Measurements from ENCODE around the gene ARMC12.

The ARMC12 gene

DNA sequence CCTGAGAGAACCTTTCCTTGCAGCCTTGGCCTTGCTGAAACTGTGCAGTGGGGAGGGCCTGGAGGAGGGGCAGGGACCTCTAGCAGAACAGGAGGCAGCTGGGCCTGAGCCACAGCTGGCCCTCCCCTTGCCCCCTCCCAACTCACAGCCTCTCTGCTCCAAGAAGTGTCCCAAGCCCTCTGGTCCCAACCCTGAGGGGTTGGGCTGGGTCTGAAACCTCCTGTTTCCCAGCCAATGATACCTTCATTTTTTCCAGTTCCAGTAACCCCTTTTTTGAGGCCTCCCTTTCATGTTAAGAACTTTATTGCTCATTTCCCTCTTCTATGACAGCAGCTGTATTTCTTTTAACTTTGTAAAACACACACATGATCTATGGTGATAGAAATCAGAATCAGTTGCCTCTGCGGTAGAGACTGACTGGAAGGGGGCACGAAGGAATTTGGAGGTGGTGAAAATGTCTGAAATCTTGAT lies 17.9 kb upstream of the ARMC12 start:
- TF ChIP-seq, protein P1, sequence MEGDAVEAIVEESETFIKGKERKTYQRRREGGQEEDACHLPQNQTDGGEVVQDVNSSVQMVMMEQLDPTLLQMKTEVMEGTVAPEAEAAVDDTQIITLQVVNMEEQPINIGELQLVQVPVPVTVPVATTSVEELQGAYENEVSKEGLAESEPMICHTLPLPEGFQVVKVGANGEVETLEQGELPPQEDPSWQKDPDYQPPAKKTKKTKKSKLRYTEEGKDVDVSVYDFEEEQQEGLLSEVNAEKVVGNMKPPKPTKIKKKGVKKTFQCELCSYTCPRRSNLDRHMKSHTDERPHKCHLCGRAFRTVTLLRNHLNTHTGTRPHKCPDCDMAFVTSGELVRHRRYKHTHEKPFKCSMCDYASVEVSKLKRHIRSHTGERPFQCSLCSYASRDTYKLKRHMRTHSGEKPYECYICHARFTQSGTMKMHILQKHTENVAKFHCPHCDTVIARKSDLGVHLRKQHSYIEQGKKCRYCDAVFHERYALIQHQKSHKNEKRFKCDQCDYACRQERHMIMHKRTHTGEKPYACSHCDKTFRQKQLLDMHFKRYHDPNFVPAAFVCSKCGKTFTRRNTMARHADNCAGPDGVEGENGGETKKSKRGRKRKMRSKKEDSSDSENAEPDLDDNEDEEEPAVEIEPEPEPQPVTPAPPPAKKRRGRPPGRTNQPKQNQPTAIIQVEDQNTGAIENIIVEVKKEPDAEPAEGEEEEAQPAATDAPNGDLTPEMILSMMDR (conservative IDR thresholded peaks at IDR 0.05; ENCODE audit: low read depth) = no peak
- DNase-seq (ENCODE audit: low spot score) = no peak
- ChIA-PET POLR2A (ENCODE audit: low non-redundant PET) (no interaction called here), CTCF (interaction anchor here (0.7 kb wide), 1 partner anchor 717 kb away, joined by 4 read pairs; no protein-coding TSS in a partner anchor)
- H3K27ac ChIP-seq = peak overlapping the region; percentile 44; the same call in 1 of the 2 replicates

DNA sequence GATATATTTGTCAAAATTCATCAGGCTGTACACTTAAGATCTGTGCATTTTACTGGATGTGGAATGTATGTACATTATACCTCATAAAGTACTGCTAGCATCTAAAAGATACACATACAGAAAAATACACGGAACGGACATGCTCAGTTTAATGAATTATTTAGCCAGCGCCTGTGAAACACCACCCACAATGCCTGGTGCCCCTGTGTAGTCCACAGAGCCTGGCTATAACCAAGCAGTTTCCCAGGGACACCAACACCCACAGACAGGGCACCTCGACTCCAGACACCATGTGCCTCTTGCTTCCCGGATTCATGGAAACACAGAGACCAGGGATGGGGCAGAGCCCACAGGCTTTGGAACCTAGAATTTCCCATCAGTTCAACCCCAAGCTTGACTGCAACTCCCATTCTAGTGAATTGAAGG lies 17.4 kb upstream of the ARMC12 start:
- DNase-seq (ENCODE audit: low spot score) = no peak
- CTCF ChIA-PET = interaction anchor here (0.7 kb wide), 1 partner anchor 718 kb away, joined by 4 read pairs; no protein-coding TSS in a partner anchor
- H3K27ac ChIP-seq = peak overlapping the region; percentile 33
- POLR2A ChIA-PET (ENCODE audit: low non-redundant PET) = no interaction called here
- TF ChIP-seq, protein P1 (conservative IDR thresholded peaks at IDR 0.05; ENCODE audit: low read depth) = no peak

DNA sequence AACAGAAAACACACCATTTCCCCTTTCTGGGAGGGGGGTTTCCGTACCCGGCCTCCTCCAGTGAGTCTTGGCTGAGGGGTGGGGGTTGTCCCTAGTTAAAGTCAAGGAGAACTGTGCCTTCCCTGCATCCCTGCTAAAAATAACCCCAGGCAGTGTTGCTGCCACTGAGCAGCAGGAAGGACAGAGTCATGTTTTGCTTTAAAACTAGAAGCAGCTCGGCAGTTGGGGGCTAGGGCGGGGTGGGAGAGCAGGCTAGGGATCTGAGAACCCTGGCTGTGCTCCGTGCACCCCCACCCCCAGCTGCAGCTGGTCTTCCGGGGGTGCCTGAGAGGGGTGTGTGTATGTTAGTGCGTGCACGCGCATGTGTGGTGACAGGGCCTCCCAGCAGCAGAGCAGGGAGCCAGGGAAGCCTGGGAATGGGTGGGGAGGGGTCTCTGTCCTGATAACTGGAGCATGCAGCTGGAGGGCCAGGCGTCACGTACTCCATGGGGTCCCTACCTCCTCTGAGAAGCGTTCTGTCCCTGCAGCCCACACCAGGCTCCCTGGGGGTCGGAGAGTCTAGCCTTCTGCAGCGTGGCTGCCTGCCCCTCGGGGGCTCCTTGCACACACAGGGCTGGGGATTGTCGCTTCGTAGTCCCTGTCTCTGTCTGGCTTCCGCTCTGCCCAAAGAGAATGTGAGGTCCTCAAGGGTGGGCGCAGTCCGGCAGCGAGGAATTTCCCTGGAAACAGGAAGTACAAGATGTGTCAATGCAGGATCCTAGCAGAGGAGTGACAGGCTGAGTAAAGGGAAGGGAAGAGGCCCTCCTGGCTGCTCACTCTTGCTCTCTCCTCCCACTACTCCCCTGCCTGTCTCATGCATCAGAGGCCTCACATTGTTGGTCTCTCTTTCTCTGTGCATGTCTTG lies 16.8 kb upstream of the ARMC12 start:
- ChIA-PET CTCF (no interaction called here), POLR2A (ENCODE audit: low non-redundant PET) (no interaction called here)
- TF ChIP-seq, protein P1 (conservative IDR thresholded peaks at IDR 0.05; ENCODE audit: low read depth) = no peak
- no peak for DNase-seq (ENCODE audit: low spot score)
- H3K27ac ChIP-seq = peak overlapping the region; percentile 33

DNA sequence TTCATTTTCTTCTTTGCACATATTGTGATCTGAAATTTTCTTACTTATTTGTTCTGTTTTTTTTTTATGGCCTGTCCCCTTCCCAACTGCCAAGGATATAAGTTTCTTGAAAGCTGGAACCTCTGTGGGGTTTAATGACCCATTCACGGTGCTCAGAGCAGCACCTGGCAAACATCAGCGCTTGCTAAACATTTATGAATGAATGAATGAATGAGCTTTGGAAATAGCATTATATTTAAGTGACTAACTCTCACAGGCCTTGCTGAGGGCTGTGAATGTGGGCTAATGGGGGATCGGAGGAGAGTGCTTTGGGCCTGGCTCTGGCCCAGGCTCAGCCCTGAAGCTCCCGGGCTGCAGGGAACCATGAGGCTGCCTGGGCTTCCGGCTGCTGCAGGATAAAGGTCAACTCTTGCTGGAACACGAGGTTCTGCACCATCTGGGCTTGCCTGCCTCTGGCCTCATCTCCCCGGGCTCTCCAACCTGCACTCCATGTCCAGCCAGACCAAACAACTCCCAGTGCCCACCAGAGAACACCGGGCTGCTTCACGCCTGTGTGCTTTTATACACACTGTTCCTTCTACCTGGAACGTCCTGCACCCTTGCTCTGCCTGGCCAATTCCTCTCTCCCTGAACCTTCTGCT lies 14.6 kb upstream of the ARMC12 start:
- H3K27ac ChIP-seq = peak overlapping the region; percentile 52
- no peak for DNase-seq (ENCODE audit: low spot score)
- CTCF ChIA-PET = interaction anchor here (0.5 to 0.6 kb wide), 2 partner anchors 200 to 204 kb away, joined by 3 read pairs; no protein-coding TSS in a partner anchor
- POLR2A ChIA-PET (ENCODE audit: low non-redundant PET) = no interaction called here
- TF ChIP-seq, protein P1 (conservative IDR thresholded peaks at IDR 0.05; ENCODE audit: low read depth) = no peak

DNA sequence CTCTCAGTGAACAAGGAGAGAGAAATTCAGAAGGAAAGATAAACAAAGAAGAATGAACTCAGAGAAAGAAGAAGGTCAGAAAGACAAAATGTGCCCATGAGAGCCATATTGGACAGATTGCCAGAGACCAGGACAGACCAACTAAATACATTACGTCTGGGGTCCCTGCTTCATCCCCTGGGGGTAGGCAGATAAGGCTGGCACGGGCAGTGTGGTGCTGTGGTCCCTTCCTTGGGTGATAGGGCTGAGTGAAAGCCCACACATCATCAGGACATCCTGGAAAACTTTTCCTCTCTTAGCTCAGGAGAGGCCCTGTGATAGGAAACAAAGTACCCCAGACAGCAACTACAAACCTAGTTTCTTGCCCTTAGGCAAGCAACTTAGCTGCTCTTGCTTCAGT lies 13.2 kb upstream of the ARMC12 start:
- ChIA-PET POLR2A (ENCODE audit: low non-redundant PET) (no interaction called here), CTCF (interaction anchor here (0.6 kb wide), 3 partner anchors 14 to 57 kb away, joined by 3 read pairs; no protein-coding TSS in a partner anchor)
- peak overlapping the region; percentile 100 for H3K27ac ChIP-seq
- TF ChIP-seq, protein P1 (conservative IDR thresholded peaks at IDR 0.05; ENCODE audit: low read depth) = no peak
- no peak for DNase-seq (ENCODE audit: low spot score)

DNA sequence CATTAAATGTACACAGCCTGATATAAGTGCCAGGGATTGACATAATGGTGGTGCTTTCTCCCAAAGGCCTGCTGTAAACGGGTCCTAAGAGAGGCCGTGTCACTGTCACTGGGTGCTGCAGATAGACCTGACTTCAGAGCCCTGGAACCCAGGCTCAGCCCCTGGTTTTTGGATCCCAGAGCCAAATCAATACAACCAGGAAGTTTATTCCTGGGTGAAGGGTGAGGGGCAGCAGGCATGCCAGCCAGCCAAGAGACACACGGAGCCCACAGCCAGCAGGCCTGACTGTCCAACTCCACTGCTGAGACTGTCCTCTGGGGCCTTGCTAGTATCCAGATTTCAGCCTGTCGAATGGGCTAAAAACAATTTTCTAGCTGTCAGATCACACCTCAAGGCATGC lies 12.8 kb upstream of the ARMC12 start:
- DNase-seq (ENCODE audit: low spot score) = no peak
- ChIA-PET CTCF (interaction anchor here (0.6 kb wide), 2 partner anchors 14 to 21 kb away, joined by 3 read pairs; no protein-coding TSS in a partner anchor), POLR2A (ENCODE audit: low non-redundant PET) (no interaction called here)
- TF ChIP-seq, protein P1 (conservative IDR thresholded peaks at IDR 0.05; ENCODE audit: low read depth) = no peak
- H3K27ac ChIP-seq = peak overlapping the region; percentile 100
